Left hindlimb (tissue), 1 donor: ENCODE measurements around the gene ABHD11.
"Not testable (repeated sequence)": the region's sequence is repeated elsewhere in the genome, so short reads cannot be mapped to it uniquely, and the experiment has no call there.

Experiments used
- DNase-seq: peaks from one replicate; pipeline ENCODE4 v3.0.0-alpha.2; 2018

ABHD11 gene

DNA sequence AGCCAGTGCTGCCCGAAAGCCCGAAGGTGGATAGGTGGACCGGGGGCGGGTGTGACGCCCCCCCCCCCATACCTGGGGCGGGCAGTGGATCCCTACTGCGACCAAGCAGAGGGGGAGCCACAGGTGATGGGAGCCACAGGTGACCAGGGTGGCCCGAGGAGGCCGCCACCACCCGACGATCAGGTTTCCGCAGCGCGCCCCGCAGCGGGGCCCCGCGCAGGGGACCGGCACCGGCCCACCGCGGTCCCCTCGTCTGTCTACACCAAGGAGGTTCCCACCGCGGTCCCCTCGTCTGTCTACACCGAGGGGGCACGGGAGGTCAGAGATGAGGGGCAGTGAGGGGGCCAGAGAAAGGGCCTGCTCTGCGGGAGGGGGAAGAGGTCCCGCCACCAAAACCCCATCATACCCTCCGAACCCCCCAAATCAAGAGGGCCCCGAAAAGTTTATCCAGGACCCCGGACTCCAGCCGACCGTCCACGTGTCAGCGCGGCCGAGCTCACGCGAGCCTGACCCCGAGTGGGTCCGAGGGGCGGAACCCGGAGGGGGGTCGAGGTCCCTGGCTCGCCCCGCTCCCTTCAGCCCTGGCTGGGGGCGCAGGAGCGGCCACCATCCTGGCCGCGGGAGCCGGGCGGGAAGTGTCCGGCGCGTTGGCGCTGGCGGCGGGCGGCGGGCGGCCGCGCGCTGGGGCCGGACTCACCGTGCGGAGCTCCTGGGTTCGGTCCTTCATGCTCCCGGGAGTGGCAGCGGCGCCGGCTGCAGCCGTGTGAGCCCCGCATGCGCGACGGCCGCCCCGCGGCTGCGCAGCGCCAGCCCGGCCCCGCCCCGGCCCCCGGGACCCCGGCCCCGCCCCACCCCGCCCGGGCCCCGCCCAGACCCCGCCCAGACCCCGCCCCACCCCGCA, 19.4 kb downstream of the ABHD11 start, which contains the start of gene STX1A:
TSS of gene STX1A (minus strand) at position 765 of the 901 bp plus-strand sequence. CDS start at position 727, 38 bp downstream.
- DNase-seq: peak; percentile 78

DNA sequence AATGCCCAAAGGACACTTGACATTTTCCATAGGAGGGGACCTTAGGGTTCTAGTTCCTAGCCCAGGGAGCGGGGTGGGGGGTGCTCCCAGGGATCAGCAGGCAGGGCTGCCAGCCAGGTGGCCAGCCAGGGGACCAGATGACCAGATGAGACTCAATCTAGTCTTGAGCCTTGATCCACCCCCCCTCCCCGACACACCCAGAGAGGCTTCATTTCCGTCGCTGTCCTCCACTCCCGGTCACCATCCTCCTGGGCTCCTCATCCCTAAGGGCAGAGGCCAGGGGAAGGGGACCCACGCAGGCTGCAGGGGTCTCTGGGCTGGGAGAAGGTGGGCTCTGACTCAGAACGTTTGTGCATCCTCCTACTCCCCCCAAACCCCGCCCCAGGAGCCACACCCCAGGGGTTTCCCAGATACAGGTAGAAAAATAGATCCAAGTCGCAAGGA, 20.1 kb downstream of the ABHD11 start:
- DNase-seq: no peak

DNA sequence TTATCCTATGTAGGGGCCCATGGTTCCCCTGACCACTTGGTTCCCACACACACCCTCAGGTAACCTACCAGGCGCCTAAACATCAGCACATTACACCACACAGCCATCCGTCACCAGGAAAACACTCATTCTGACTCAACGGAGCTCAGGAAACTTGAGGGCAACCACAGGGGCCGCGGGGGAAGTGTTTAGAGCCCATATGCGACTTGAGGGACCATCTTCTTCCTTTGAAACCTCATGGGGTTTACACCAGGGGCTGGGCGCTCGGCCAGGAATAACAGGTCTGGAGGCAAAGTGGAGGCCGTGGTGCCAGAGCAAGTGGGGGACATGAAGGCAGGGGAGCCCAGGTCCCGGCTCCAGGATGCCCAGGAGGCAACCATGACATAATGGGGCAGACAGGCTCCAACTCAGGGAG, 20.6 kb downstream of the ABHD11 start:
- no peak for DNase-seq

DNA sequence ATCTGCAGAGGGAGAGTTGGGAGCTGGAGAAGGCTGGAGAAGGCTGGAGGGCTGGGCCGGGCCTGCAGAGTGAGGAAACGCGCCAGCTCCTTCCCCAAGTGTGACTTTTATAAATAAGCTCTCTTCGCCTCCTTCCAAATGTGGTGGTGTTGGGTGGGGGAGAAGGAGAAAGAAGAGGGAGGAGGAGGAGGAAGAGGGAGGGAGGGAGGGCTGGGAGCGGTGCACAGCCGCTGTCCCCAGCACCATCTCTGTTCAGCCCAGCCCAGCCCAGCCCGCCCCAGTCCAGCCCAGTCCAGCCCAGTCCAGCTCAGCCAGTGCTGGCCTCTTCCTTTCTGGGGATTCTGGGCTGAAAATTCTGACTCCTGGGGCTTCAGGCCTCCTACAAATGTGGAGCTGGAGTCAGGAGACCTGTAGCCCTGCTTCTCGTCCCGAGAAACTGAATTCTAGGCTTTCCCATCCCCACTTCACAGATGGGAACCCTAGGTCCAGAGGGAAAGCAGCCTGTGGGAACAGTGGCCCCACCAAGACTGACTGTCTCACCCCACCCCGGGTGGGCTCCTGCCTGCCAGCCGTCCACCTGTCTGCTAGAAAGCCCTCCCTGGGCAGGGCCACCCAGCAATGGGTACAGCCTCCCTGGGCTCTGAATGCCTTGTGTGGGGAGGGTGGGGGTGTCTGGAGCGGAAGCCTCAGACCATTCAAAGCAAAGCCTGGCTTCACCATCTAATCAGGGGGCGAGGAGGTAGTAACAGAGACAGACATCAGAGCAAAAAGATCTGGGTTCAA, 21.4 kb downstream of the ABHD11 start:
- no peak for DNase-seq

DNA sequence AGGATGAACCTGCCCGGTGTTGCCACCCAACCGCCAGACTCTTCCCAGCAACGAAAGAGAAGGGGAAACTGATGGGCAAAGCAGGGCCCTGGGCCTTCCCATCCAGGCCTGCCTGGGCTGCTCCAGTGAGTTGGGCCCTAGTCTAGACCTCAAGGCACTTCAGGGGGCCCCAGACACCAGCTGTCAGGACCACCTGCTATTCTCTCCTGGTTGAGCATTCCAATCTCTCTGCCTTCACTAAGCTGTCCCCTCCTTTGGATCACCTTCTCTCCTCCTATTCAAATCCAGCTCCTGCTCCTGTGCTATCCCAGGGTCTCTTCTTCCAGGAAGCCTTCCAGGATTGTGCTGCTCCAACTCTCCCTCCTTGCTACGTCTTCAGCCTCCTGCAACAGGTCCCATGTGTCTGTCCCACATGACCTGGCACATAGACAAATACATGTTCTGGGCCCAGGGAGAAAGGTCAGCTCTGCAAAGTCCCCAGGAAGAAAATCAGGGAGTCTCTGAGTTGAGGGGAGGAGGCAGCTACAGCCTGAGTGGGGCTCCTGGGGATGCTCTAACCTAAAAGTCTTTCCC, 22.2 kb downstream of the ABHD11 start:
- DNase-seq: no peak

DNA sequence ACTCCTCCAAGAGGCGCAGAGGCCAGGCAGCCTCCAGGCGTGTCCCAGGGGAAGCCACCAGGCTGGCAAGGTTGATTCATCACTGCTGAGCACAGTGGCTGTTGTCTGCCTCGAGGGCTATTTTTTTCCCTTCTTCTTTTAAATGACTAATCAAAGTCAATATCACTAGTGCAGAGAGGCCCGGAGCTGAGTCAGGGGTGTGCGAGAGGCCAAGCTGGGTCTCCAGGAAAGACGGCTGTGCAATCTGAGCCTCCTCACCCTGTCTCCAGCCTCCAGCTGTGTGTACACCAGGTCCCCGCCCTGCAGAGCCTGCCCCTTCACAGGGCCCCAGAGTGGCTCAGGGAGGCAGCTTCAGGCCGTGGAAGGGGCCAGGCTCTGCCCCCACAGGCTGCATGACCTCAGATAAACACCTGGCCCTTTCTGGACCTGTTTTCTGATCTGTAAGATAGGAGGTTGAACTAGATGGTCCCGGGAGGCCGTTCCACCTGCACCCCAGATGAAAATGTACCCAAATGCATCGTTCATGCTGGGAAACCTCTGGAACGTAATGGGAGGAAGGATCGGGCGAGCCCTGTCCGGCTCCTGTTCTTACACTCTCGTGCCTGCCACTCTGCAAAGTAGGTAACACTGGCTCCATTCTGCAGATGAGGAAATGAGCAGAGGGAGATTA, 22.8 kb downstream of the ABHD11 start:
- DNase-seq: peak; percentile 81

DNA sequence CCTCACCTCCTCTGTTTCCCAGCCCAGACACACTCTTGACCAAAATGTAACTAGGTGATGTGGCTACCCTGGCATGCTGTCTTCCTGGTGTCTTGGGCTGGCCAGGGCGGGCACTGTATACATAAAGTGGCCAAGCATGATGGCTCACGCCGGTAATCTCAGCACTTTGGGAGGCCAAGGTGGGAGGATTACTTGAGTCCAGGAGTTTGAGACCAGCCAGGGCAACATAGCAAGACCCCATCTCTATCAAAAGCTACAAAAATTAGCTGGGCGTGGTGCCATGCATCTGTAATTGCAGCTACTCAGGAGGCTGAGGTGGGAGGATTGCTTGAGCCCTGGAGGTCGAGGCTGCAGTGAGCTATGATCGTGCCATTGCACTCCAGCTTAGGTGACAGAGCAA, 25.3 kb downstream of the ABHD11 start:
- DNase-seq: not testable (repeated sequence)

DNA sequence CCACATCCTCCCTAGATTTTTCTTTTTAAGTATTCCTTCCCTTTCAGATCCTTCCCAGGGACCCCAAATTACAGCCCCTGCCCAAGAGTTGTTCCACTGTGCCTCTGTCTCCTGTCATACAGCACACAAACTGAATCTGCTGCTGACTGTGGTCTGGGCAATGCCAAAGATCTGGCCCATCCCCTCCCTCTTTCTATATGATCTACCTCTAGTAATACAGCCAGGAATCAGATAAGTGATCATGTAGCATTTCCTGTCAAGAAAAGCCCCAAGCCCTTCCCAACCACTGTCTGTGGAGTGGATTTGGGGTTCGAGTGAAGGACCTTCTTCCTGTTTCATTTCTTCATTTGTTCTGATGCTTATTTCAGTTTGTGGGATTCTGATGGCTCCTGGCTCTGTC, 25.8 kb downstream of the ABHD11 start:
- DNase-seq: no peak

DNA sequence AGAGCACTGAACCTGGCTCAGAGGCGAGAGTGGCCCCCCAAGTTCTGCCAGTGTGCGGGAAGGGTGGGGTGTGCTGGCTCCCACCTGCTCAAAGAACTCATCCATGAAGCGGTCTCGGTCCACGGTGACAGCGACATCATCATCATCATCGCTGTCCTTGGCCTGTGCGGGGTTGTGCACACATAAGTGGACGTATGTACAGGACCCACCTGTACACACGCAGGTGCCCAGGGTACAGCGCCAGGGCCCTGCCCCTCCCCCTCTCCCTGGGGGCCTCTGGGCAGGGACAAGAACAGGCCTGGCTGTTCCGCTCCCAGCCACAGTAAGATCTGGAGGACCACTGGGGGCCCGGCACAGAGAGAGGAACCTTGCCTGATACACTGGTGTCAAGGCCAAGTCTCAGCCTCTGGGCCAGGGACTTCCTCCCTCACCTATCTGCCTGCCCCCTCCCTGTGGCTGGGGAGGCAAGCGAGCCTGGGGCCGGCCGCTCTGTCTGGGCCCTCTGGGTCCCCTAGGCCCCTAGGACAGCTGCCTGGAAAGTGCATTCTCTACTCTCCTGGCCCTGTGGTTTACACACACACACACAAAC, 29.5 kb downstream of the ABHD11 start:
- DNase-seq: no peak

DNA sequence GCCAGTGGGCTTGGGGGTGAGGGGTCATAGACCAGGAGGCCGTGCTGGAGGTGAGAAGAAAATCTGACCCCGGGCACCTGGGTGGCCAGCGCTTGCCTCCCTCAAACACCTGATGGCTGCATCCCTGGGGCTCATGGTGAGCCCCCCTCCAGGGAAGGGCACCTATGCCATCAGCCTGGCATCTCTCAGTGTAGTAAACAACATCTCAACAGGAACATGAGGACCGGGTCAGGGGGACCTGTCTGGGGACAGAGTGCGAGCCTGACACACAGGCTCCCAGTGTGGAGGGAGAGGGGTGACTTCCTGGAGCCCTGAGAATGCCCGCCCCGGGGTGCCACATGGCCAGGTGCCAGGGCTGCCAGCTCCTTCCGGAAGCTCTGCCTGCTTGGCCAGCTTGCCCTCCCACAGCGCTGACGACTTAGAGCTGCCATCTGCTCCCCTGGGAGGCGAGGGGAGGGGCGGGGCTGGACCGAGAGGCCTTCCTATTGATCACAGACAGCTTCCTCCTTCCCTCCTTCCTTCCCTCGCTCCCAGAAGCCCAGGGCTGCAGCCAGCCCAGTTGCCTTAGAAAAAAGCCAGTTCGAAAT, 31.5 kb downstream of the ABHD11 start:
- DNase-seq: no peak

DNA sequence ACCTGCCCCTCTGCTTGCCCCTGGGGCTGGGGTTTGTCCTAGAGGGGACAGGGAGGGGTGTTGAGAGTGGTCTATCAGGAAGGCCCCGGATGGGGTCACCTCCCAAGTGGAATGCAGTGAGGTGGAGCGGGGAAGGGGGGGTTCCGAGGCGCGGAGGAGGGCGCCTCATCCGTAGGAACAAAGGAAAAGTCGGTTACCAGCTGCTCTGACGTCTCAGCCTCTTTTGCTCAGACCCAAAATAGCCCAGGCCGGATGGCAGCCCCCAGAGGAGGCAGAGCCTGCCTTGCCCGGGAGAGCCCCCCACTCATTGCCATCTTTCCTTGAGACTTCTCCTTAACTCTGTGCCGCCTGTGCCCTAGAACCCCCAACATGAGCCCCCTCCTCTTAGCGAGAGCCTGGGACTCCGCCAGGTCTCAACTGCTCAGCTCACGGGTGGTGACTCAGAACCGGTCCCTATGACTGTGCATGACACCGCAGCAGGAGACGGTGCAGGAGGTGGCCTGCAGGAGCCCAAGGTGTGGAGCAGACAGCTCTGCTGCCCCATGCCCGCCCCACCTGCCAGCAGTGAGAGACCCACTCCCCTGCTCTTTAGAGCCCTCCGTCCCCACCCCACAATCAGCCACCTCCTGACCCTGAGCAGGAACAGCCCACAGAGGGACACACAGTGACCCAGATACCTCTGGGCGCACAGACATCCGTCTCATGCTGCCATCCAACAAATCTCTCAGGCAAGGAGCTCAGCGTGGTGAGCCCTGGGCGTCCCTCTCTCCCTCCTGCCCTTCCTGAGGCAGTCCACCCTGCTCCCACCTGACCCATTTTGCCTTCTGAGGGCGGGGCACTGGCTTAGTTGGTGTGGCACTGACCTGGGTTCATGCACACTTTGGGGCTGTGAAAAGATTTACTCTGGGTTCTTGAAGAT, 32.2 kb downstream of the ABHD11 start:
- no peak for DNase-seq

DNA sequence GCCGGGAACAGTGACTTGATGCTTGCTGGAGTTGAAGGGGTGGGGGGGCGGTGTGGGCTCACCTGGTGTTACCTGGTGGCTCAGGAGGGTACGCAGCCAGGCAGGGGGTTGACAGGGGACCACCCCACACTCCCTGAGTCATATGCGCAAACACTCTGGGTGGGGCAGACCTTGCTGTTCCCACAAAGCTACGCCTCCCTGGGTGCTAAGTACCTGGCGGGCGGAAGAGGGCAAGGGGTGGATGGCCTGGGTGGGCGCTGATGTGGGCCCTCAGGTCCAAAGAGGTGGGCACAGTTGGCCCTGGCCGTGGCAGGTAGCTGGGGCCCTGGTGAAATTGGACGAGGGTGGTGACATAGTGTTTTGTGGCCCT, 33.1 kb downstream of the ABHD11 start:
- no peak for DNase-seq

DNA sequence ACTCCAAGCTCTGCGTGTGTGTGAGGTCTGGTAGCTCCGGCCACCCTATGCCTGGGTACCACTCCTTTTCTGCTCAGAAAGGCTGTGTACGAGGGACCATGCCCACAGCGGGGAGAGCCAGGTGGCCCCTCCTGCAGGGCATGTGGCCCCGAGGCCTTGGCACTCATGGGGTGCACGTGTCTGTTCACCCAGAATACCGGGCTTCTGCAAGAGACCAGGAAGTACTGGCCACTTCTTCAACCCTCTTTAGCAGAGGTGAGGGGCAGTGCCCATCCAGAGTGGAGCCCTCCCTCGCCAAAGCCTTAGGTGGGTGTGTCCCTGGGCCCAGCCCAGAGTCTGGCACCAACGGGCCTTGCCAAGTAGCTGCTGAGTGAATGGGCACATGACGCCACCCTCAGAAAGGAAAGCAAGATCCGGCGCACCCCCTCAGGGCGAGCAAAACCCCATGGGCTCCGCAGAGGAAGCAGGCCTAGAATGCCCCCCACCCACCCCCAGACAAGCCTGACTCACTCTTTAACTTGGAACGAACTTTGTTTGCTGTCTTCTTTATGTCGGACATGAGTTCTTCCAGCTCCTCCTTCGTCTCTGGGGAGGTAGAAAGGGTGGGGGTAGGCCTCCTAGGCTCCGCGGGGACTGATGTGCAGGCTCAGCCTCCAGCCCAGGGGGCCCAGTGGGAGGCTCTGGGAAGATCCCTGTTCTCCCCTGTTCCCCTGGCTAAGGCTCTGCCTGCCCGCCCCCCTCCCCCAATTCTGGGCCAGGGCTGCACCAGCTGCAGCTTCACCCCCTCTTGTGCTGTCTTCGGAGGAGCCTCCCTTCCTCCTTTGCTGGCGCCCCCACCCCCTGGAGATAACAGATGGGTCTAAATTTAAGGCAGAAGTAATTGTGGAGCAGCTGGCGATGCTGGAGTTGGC, 33.7 kb downstream of the ABHD11 start:
- DNase-seq: no peak

DNA sequence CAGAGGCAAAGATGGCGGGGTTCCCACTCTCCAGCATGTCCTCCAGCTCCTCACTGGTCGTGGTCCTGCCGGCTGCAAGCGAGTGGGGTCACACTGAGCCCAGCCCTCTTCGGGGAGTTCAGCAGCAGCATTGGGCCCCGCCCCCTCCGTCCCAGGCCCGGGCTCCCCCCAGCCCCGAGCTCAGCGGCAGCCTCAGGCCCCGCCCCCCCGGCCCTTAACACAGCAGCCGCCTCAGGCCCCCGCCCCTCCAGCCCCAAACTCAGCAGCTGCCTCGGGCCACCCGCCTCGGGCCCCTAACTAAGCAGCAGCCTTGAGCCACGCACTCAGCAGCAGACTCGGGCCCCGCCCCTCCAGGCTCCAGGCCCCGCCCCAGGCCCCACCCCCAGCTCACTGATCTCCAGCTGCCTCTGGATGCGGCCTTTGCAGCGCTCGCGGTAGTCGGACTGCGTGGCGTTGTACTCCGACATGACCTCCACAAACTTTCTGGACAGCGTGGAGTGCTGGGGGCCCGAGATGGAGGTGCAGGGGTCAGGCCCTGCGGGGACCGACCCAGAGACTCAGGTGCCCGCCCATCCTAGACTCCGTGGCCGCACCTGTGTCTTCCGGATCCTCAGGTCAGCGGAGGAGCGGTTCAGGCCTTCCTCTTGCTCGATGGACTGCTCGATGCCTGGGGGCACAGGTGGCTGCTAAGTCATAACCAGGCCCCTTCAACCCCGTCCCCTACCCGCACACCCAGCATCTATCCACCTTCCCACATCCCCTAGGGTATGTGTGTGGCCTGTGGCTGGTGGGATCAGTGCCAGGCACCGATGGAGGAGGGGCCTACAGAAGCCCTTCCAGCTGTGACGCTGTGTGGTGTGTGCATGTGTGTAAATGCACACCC, 34.6 kb downstream of the ABHD11 start:
- peak; percentile 91 for DNase-seq

DNA sequence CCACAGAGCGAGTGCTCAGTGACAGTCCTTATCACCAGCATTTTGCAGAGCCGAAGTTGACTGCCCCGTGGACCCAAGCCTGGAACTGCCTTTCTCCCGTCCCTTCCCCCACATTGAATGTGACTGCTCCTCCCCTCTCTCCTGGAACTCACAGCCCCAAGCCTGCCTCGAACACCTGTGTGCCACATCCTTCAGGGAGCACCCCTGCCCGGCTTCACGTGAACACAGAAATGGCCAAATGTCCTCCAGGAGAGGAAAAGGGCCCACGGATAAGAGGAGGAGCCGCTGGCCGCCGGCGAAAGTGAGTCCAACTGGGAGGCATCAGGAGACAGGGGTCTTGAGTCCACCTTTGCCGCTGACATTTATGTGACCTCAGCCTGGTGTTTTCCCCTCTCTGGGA, 35.4 kb downstream of the ABHD11 start:
- DNase-seq: no peak

DNA sequence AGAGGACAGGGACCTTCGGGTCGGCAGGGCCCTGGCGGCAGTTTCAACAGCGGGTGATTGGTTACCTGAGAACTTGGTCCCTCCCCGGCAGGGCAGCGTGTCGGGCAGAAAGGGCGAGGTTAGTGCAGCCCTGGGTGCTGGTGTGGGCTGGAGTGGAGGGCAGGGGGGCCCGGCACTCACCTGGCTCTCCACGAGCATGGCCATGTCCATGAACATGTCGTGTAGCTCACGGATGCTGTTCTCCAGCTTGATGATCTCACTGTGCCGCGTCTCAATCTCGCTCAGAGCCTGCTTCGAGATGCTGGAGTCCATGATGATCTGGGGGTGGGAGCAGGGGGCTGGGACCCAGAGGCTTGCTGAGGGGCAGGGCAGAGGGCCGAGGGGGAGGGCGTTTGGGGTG, 35.9 kb downstream of the ABHD11 start:
- no peak for DNase-seq

DNA sequence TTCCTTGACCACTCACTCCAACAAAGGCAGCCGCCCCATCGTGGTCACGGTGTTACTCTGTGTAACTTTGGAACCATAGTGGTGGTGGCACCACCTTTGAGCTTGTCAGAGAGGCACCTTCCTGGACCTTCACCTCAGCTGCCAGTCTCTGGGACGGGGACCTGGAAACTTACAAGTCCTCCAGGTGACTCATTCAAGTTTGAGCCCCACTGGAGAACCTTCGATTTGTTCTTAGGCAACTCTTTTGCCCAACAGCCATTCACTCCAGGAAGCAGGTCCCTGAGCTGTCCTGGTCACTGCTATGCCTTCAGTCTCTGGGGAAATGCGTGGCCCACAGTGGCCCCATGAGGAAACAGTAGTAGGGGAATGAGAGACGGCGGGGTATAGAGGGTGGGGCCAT, 36.4 kb downstream of the ABHD11 start:
- DNase-seq: no peak

DNA sequence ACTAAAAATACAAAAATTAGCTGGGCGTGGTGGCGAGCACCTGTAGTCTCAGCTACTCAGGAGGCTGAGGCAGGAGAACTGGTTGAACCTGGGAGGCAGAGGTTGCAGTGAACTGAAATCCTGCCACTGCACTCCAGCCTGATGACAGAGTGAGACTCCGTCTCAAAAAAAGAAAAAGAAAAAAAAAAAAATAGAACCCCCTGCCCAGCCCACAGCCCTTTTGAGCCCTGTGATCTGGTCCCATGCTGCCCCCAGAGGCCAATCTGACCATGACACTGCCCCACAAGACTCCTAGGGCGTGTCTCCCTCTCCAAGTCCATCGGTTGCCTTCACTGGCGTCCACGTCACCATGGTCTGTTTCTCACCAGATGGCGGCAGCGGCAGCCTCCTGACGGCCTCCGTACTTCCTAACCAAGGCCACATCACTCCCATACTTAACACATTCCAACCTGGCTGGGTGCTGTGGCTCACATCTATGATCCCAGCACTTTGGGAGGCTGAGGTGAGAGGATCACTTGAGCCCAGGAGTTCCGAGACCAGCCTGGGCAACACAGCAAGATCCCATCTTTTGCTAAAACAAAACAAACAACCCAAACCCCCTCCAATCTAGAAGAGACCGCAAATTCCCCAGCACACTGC, 37.1 kb downstream of the ABHD11 start:
- no peak for DNase-seq
